Neural progenitor cell (in vitro differentiated cells): Measurements from ENCODE around the gene HACE1. TPM values are rescaled to one million over a fixed set of nuclear protein-coding genes. Genes with fewer than 3 reads are reported as not detected.

Source experiments
- DNase-seq: peaks from one replicate; pipeline ENCODE4 v3.0.0-alpha.2; 2016; ENCODE audit warnings: low spot score
- H2AFZ ChIP-seq: fragments of 200-600 bp; sonication (generic); replicated peaks from 2 replicates; pipeline ENCODE4 v1.6.1; 2016; ENCODE audit warnings: antibody characterized with exemption
- H3F3A ChIP-seq: fragments of 200-600 bp; sonication (generic); 2 replicates; pipeline ENCODE4 v1.6.1; 2016; ENCODE audit warnings: antibody characterized with exemption, low read depth
- H3K27ac ChIP-seq: fragments of 200-600 bp; sonication (generic); 2 replicates; pipeline ENCODE4 v1.5.1; 2016; ENCODE audit warnings: mild to moderate bottlenecking
- H3K27me3 ChIP-seq: fragments of 200-600 bp; sonication (generic); 2 replicates; pipeline ENCODE4 v1.6.1; 2016; ENCODE audit warnings: mild to moderate bottlenecking, moderate library complexity
- H3K36me3 ChIP-seq: fragments of 200-600 bp; sonication (generic); 2 replicates; pipeline ENCODE4 v1.5.1; 2016
- H3K4me1 ChIP-seq: fragments of 200-600 bp; sonication (generic); 2 replicates; pipeline ENCODE4 v1.6.1; 2016; ENCODE audit warnings: mixed run types
- H3K4me2 ChIP-seq: fragments of 200-600 bp; sonication (generic); 2 replicates; pipeline ENCODE4 v1.6.1; 2016
- H3K4me3 ChIP-seq: fragments of 200-600 bp; sonication (generic); 2 replicates; pipeline ENCODE4 v1.5.1; 2016
- H3K79me2 ChIP-seq: fragments of 200-600 bp; sonication (generic); 2 replicates; pipeline ENCODE4 v1.6.1; 2016; ENCODE audit warnings: low read depth
- H3K9ac ChIP-seq: fragments of 200-600 bp; sonication (generic); 2 replicates; pipeline ENCODE4 v1.6.1; 2016
- H3K9me3 ChIP-seq: fragments of 200-600 bp; sonication (generic); 2 replicates; pipeline ENCODE4 v1.5.1; 2016; ENCODE audit warnings: low read depth
- H4K20me1 ChIP-seq: fragments of 200-600 bp; sonication (generic); 2 replicates; pipeline ENCODE4 v1.6.1; 2016; ENCODE audit warnings: low read depth
- H3K27ac Mint-ChIP-seq: 3 replicates; pipeline ENCODE4 v1.8.0; 2021; ENCODE audit warnings: mixed read lengths
- H3K27me3 Mint-ChIP-seq: 2 replicates; pipeline ENCODE4 v1.8.0; 2022; ENCODE audit warnings: low read depth, mild to moderate bottlenecking, inconsistent platforms, moderate library complexity, mixed read lengths; ENCODE audit not compliant: insufficient read depth
- H3K36me3 Mint-ChIP-seq: 3 replicates; pipeline ENCODE4 v1.8.0; 2021; ENCODE audit warnings: mixed read lengths
- H3K4me1 Mint-ChIP-seq: 3 replicates; pipeline ENCODE4 v1.8.0; 2021; ENCODE audit warnings: mixed read lengths
- H3K4me3 Mint-ChIP-seq: 3 replicates; pipeline ENCODE4 v1.8.0; 2021; ENCODE audit warnings: mild to moderate bottlenecking, moderate library complexity, mixed read lengths
- H3K9me3 Mint-ChIP-seq: 3 replicates; pipeline ENCODE4 v1.8.0; 2020; ENCODE audit warnings: mixed read lengths
- CTCF ChIP-seq: fragments of 200-600 bp; sonication (generic); IDR thresholded peaks from 2 replicates; pipeline ENCODE4 v1.5.1; 2017; ENCODE audit warnings: antibody characterized with exemption, mild to moderate bottlenecking
- EZH2 ChIP-seq: fragments of 200-600 bp; sonication (generic); IDR thresholded peaks from 2 replicates; pipeline ENCODE4 v1.6.1; 2017; ENCODE audit warnings: antibody characterized with exemption, mild to moderate bottlenecking, moderate library complexity
- EZH2phosphoT487 ChIP-seq: fragments of 200-600 bp; sonication (generic); IDR thresholded peaks from 2 replicates; pipeline ENCODE4 v1.6.1; 2017; ENCODE audit warnings: antibody characterized with exemption
- total RNA-seq: library from RNA; depleted of rRNA; stranded (reverse); fragments of >200 nt; gene quantifications from 2 replicates; pipeline ENCODE4 v1.2.3, GENCODE V29; 2015; ENCODE audit warnings: low replicate concordance

The HACE1 gene
- total RNA-seq, 1 donor from 2014 or later: 53.3 TPM

GRCh38 chr6:104766595-104766994, 93.1 kb downstream of the HACE1 start:
- H4K20me1 ChIP-seq: peaks cover 2% of the 10 kb centered on the region
- H3K36me3 ChIP-seq: peaks cover 11% of the 10 kb centered on the region
- TF ChIP-seq EZH2phosphoT487: no peak
- TF ChIP-seq CTCF: no peak
- no peak for TF ChIP-seq EZH2
- no peak overlapping the region for H3K9ac ChIP-seq
- H3K4me3 Mint-ChIP-seq: no peak overlapping the region
- no peak overlapping the region for H2AFZ ChIP-seq
- peaks cover 4% of the 10 kb centered on the region for H3K9me3 Mint-ChIP-seq
- H3K4me1 ChIP-seq: no peaks in the 10 kb centered on the region
- no peaks in the 10 kb centered on the region for H3K79me2 ChIP-seq
- DNase-seq: no peak
- H3K27me3 ChIP-seq: no peaks in the 10 kb centered on the region
- H3K4me1 Mint-ChIP-seq: peaks cover 14% of the 10 kb centered on the region
- peaks cover 42% of the 10 kb centered on the region for H3K36me3 Mint-ChIP-seq
- H3K27ac ChIP-seq: no peak overlapping the region
- no peaks in the 10 kb centered on the region for H3K9me3 ChIP-seq
- peaks cover 2% of the 10 kb centered on the region for H3K27me3 Mint-ChIP-seq
- no peak overlapping the region for H3K4me2 ChIP-seq
- no peaks in the 10 kb centered on the region for H3F3A ChIP-seq
- H3K4me3 ChIP-seq: no peak overlapping the region
- H3K27ac Mint-ChIP-seq: no peak overlapping the region

- Mint-ChIP-seq H3K4me3 (no peak overlapping the region), H3K27me3 (no peaks in the 10 kb centered on the region), H3K36me3 (peaks cover 59% of the 10 kb centered on the region), H3K4me1 (peaks cover 6% of the 10 kb centered on the region), H3K27ac (no peak overlapping the region), H3K9me3 (peaks cover 54% of the 10 kb centered on the region)
- Histone ChIP-seq H3K4me3 (no peak overlapping the region), H3K4me1 (no peaks in the 10 kb centered on the region), H3K79me2 (no peaks in the 10 kb centered on the region), H3K4me2 (no peak overlapping the region), H3K27ac (no peak overlapping the region), H3K27me3 (no peaks in the 10 kb centered on the region), H3K9ac (no peak overlapping the region), H4K20me1 (no peaks in the 10 kb centered on the region), H3F3A (no peaks in the 10 kb centered on the region), H2AFZ (no peak overlapping the region), H3K36me3 (peaks cover 12% of the 10 kb centered on the region), H3K9me3 (no peaks in the 10 kb centered on the region)
- TF ChIP-seq EZH2phosphoT487 (no peak), CTCF (no peak), EZH2 (no peak)
- no peak for DNase-seq
Observed at GRCh38 chr6:104754788-104755409, 104.8 kb downstream of the HACE1 start.

- Mint-ChIP-seq H3K4me1 (peaks cover 6% of the 10 kb centered on the region), H3K36me3 (peaks cover 45% of the 10 kb centered on the region), H3K9me3 (peaks cover 42% of the 10 kb centered on the region), H3K4me3 (no peak overlapping the region), H3K27me3 (no peaks in the 10 kb centered on the region), H3K27ac (no peak overlapping the region)
- Histone ChIP-seq H3K4me1 (no peaks in the 10 kb centered on the region), H3K27ac (no peak overlapping the region), H3K36me3 (peaks cover 12% of the 10 kb centered on the region), H4K20me1 (no peaks in the 10 kb centered on the region), H3F3A (no peaks in the 10 kb centered on the region), H3K4me3 (no peak overlapping the region), H3K9me3 (no peaks in the 10 kb centered on the region), H3K79me2 (no peaks in the 10 kb centered on the region), H3K9ac (no peak overlapping the region), H3K4me2 (no peak overlapping the region), H3K27me3 (no peaks in the 10 kb centered on the region), H2AFZ (no peak overlapping the region)
- TF ChIP-seq EZH2phosphoT487 (no peak), EZH2 (no peak), CTCF (no peak)
- DNase-seq: no peak
Observed at GRCh38 chr6:104753251-104753650, 106.5 kb downstream of the HACE1 start.
